AG04450 (cell line): ENCODE results near the gene AP3D1. TPM values are rescaled to one million over a fixed set of nuclear protein-coding genes. Genes with fewer than 3 reads are reported as not detected.

ENCODE experiments used
- CTCF ChIA-PET: fragments of 300-600, 350-600 bp; formaldehyde crosslinking; extraction: SDS; loops from one replicate; lab custom pipeline; 2022; ENCODE audit warnings: antibody characterized with exemption, inconsistent platforms; lab: Charles Lee
- POLR2A ChIA-PET: fragments of 350-600 bp; formaldehyde crosslinking; extraction: SDS; loops from one replicate; lab custom pipeline; 2021; ENCODE audit warnings: antibody characterized with exemption, inconsistent platforms; lab: Yijun Ruan, JAX
- DNase-seq: peaks from one replicate; pipeline ENCODE4 v3.0.0-alpha.2; 2011; ENCODE audit warnings: low read depth, low spot score
- H3K27ac ChIP-seq: one replicate; pipeline ENCODE4 v1.5.1; 2012; ENCODE audit warnings: low read depth, low read length, control low read depth
- H3K27me3 ChIP-seq: one replicate; pipeline ENCODE4 v1.6.0; 2012; ENCODE audit warnings: low read length; ENCODE audit not compliant: control insufficient read depth, insufficient read depth
- H3K4me3 ChIP-seq: 2 replicates; pipeline ENCODE4 v1.5.1; 2011; ENCODE audit warnings: mild to moderate bottlenecking, low read depth, low read length, control low read depth
- H3K9me3 ChIP-seq: 2 replicates; pipeline ENCODE4 v1.5.1; 2012; ENCODE audit warnings: low read length; ENCODE audit not compliant: control insufficient read depth, insufficient read depth
- CTCF ChIP-seq: IDR thresholded peaks from 2 replicates; pipeline ENCODE4 v1.5.1; 2011; ENCODE audit warnings: low read depth, low read length, control low read depth, inconsistent platforms
- polyA plus RNA-seq: library from polyadenylated mRNA; depleted of rRNA; stranded (reverse); fragments of >200 nt; gene quantifications from 2 replicates; pipeline ENCODE4 v1.2.3, GENCODE V29; 2011

AP3D1 gene
- polyA plus RNA-seq, 1 experiment, result 68.2 TPM

- POLR2A ChIA-PET, result no interaction called here
- Histone ChIP-seq H3K27me3 (no peaks in the 10 kb centered on the region), H3K4me3 (no peak overlapping the region), H3K27ac (no peak overlapping the region), H3K9me3 (peaks cover 6% of the 10 kb centered on the region)
- CTCF ChIA-PET, result no interaction called here
- DNase-seq, result no peak
- TF ChIP-seq CTCF, result no peak
Measured at GRCh38 chr19:2110822-2111221, 40.5 kb downstream of the AP3D1 start.

- no peak overlapping the region for H3K4me3 ChIP-seq
- no peaks in the 10 kb centered on the region for H3K27me3 ChIP-seq
- ChIA-PET POLR2A (no interaction called here), CTCF (no interaction called here)
- peaks cover 14% of the 10 kb centered on the region for H3K9me3 ChIP-seq
- no peak for TF ChIP-seq CTCF
- no peak for DNase-seq
- H3K27ac ChIP-seq, result no peak overlapping the region
Measured at GRCh38 chr19:2109046-2109864, 42.1 kb downstream of the AP3D1 start.

GRCh38 chr19:2108251-2109016, 42.9 kb downstream of the AP3D1 start:
- CTCF ChIA-PET, result no interaction called here

GRCh38 chr19:2103045-2103707, 48.2 kb downstream of the AP3D1 start:
- no peak overlapping the region for H3K4me3 ChIP-seq
- no peaks in the 10 kb centered on the region for H3K27me3 ChIP-seq
- no peak for TF ChIP-seq CTCF
- no peak for DNase-seq
- POLR2A ChIA-PET, result no interaction called here
- CTCF ChIA-PET, result no interaction called here
- H3K27ac ChIP-seq, result no peak overlapping the region
- H3K9me3 ChIP-seq, result peaks cover 11% of the 10 kb centered on the region

More at GRCh38 chr19:2108251-2109016, 42.9 kb downstream of the AP3D1 start:
- TF ChIP-seq CTCF, result no peak
- no peak overlapping the region for H3K27ac ChIP-seq
- POLR2A ChIA-PET, result no interaction called here
- DNase-seq, result no peak
- H3K27me3 ChIP-seq, result no peaks in the 10 kb centered on the region
- H3K9me3 ChIP-seq, result peaks cover 14% of the 10 kb centered on the region
- no peak overlapping the region for H3K4me3 ChIP-seq
